Vagina (tissue), 2 donors: ENCODE data around the gene NCEH1.

Experiments used
- CTCF ChIP-seq, 3 experiments: fragments of 450-650 bp in 2 of 3; fragments of 200-600 bp in 1 of 3; sonication (generic) in 1 of 3; IDR thresholded peaks; one replicate each; pipeline ENCODE4 v1.5.1; 2017 to 2019; ENCODE audit warnings: antibody characterized with exemption in 3 of 3, mild to moderate bottlenecking in 2 of 3, moderate library complexity in 2 of 3
- POLR2AphosphoS5 ChIP-seq, 2 donors: sonication (generic); formaldehyde crosslinking; IDR thresholded peaks; one replicate each; pipeline ENCODE4 v1.9.0; 2017; ENCODE audit warnings: antibody characterized with exemption in 2 of 2, mild to moderate bottlenecking in 2 of 2, low read depth in 1 of 2; ENCODE audit not compliant: insufficient read depth in 1 of 2

- TF ChIP-seq CTCF (IDR thresholded peaks at IDR 0.05) (no peak), POLR2AphosphoS5 (IDR thresholded peaks at IDR 0.05; ENCODE audit: insufficient read depth in 1 of 2, low read depth in 1 of 2) (no peak)
Measured at GRCh38 chr3:172751175-172751704, 40.4 kb upstream of the NCEH1 start.
